Nephron (organoid): ENCODE measurements around the gene RAB6B.

Source experiments
- H3K27ac Mint-ChIP-seq, 3 experiments: 2 replicates each; pipeline ENCODE4 v1.8.0; 2020; ENCODE audit warnings: mixed read lengths in 3 of 3, mild to moderate bottlenecking in 2 of 3, moderate library complexity in 1 of 3
- H3K27me3 Mint-ChIP-seq: 2 replicates; pipeline ENCODE4 v1.8.0; 2021; ENCODE audit warnings: low read depth, mild to moderate bottlenecking, moderate library complexity, mixed read lengths
- H3K36me3 Mint-ChIP-seq: 2 replicates; pipeline ENCODE4 v1.8.0; 2020; ENCODE audit warnings: low read depth, mixed read lengths
- H3K4me1 Mint-ChIP-seq: 2 replicates; pipeline ENCODE4 v1.8.0; 2020; ENCODE audit warnings: mixed read lengths
- H3K4me3 Mint-ChIP-seq, 3 experiments: 2 replicates each; pipeline ENCODE4 v1.8.0; 2020; ENCODE audit warnings: mild to moderate bottlenecking in 3 of 3, mixed read lengths in 3 of 3, moderate library complexity in 2 of 3
- H3K9me3 Mint-ChIP-seq: 2 replicates; pipeline ENCODE4 v1.8.0; 2020; ENCODE audit warnings: mixed read lengths
- CTCF ChIP-seq, 3 experiments: fragments of 200-600 bp; sonication (generic); IDR thresholded peaks; one replicate each; pipeline ENCODE4 v1.5.0; 2021; ENCODE audit warnings: antibody characterized with exemption in 3 of 3; ENCODE audit not compliant: unreplicated experiment in 3 of 3

RAB6B gene

GRCh38 chr3:133881939-133882825 lies 13.5 kb downstream of the RAB6B start:
- Mint-ChIP-seq H3K4me3 (no peak overlapping the region), H3K9me3 (peaks cover 15% of the 10 kb centered on the region), H3K27ac (no peak overlapping the region), H3K4me1 (no peaks in the 10 kb centered on the region), H3K36me3 (peaks cover 25% of the 10 kb centered on the region), H3K27me3 (peaks cover 6% of the 10 kb centered on the region)
- TF ChIP-seq CTCF (IDR thresholded peaks at IDR 0.05; ENCODE audit: unreplicated experiment in 3 of 3), result no peak

- Mint-ChIP-seq H3K27me3 (peaks cover 4% of the 10 kb centered on the region), H3K27ac (no peak overlapping the region), H3K4me1 (no peaks in the 10 kb centered on the region), H3K9me3 (peaks cover 15% of the 10 kb centered on the region), H3K4me3 (no peak overlapping the region), H3K36me3 (peaks cover 30% of the 10 kb centered on the region)
- no peak for TF ChIP-seq CTCF (IDR thresholded peaks at IDR 0.05; ENCODE audit: unreplicated experiment in 3 of 3)
Observed at GRCh38 chr3:133881492-133881891, 14.2 kb downstream of the RAB6B start.

GRCh38 chr3:133880886-133881455 lies 14.7 kb downstream of the RAB6B start:
- Mint-ChIP-seq H3K27ac (no peak overlapping the region), H3K4me3 (no peak overlapping the region), H3K9me3 (peaks cover 15% of the 10 kb centered on the region), H3K4me1 (no peaks in the 10 kb centered on the region), H3K27me3 (peaks cover 4% of the 10 kb centered on the region), H3K36me3 (peaks cover 30% of the 10 kb centered on the region)
- no peak for TF ChIP-seq CTCF (IDR thresholded peaks at IDR 0.05; ENCODE audit: unreplicated experiment in 3 of 3)

- Mint-ChIP-seq H3K27ac (no peak overlapping the region), H3K36me3 (peaks cover 30% of the 10 kb centered on the region), H3K4me3 (no peak overlapping the region), H3K4me1 (no peaks in the 10 kb centered on the region), H3K9me3 (peaks cover 15% of the 10 kb centered on the region), H3K27me3 (peaks cover 4% of the 10 kb centered on the region)
- no peak for TF ChIP-seq CTCF (IDR thresholded peaks at IDR 0.05; ENCODE audit: unreplicated experiment in 3 of 3)
Observed at GRCh38 chr3:133880287-133880686, 15.4 kb downstream of the RAB6B start.

- no peak for TF ChIP-seq CTCF (IDR thresholded peaks at IDR 0.05; ENCODE audit: unreplicated experiment in 3 of 3)
- peaks cover 28% of the 10 kb centered on the region for H3K36me3 Mint-ChIP-seq
Observed at GRCh38 chr3:133878518-133878917, 17.2 kb downstream of the RAB6B start.

More at GRCh38 chr3:133878518-133878917, 17.2 kb downstream of the RAB6B start:
- Mint-ChIP-seq H3K9me3 (peaks cover 15% of the 10 kb centered on the region), H3K27ac (no peak overlapping the region), H3K27me3 (no peaks in the 10 kb centered on the region), H3K4me1 (no peaks in the 10 kb centered on the region), H3K4me3 (no peak overlapping the region)
